K562 (cell line): ENCODE data around the gene H3-3A. TPM values are rescaled to one million over a fixed set of nuclear protein-coding genes. Genes with fewer than 3 reads are reported as not detected.

Source experiments
- ESRRB ChIP-seq: fragments of 250-450 bp; sonication (Bioruptor Pico); IDR thresholded peaks from 2 replicates; pipeline ENCODE4 v1.5.0; 2020; ENCODE audit warnings: mild to moderate bottlenecking, moderate library complexity, borderline replicate concordance
- EWSR1 ChIP-seq: fragments of 450-650 bp; IDR thresholded peaks from 2 replicates; pipeline ENCODE4 v1.6.1; 2018; ENCODE audit warnings: borderline replicate concordance, mild to moderate bottlenecking, low read depth, moderate library complexity; ENCODE audit not compliant: partially characterized antibody
- FIP1L1 ChIP-seq: fragments of 200-400 bp; formaldehyde crosslinking; IDR thresholded peaks from 2 replicates; pipeline ENCODE4 v1.6.1; 2018; ENCODE audit warnings: mild to moderate bottlenecking, low read depth, low read length; ENCODE audit not compliant: poor library complexity, severe bottlenecking
- MITF ChIP-seq: IDR thresholded peaks from 2 replicates; pipeline ENCODE4 v1.6.1; 2014; ENCODE audit warnings: antibody characterized with exemption
- POLR2AphosphoS5 ChIP-seq: IDR thresholded peaks from 2 replicates; pipeline ENCODE4 v1.6.1; 2011; ENCODE audit warnings: mild to moderate bottlenecking, low read depth, low read length, moderate library complexity; ENCODE audit not compliant: control insufficient read depth, insufficient read depth
- SMAD2 ChIP-seq: fragments of 150-350 bp; IDR thresholded peaks from 2 replicates; pipeline ENCODE4 v1.6.1; 2014; ENCODE audit warnings: low read depth, mild to moderate bottlenecking, low read length
- TFAM ChIP-seq: fragments of 250-450 bp; sonication (Bioruptor Pico); conservative IDR thresholded peaks from 2 replicates; pipeline ENCODE4 v1.5.0; 2021; ENCODE audit warnings: mild to moderate bottlenecking, moderate library complexity
- THRA ChIP-seq: fragments of 450-650 bp; IDR thresholded peaks from 2 replicates; pipeline ENCODE4 v1.6.1; 2017; ENCODE audit warnings: mild to moderate bottlenecking, moderate library complexity
- ZNF592 ChIP-seq: fragments of 450-650 bp; IDR thresholded peaks from 2 replicates; pipeline ENCODE4 v1.6.1; 2017; ENCODE audit warnings: antibody characterized with exemption, mild to moderate bottlenecking
- polyA plus RNA-seq, 8 experiments: library from polyadenylated mRNA; depleted of rRNA in 4 of 8; stranded (reverse) in 5 of 8; unstranded in 3 of 8; fragments of >200 nt; fragmentation: Nextera tagmentation in 2 of 8; fragmentation: Illumina TruSeq in 1 of 8; extraction: Ambion mirVana in 2 of 8; extraction: Trizol in 1 of 8; gene quantifications; 2 replicates each; pipeline versions ENCODE4 v1.2.1 to v1.2.3, GENCODE V29; 2011 to 2014; ENCODE audit warnings: inconsistent platforms in 1 of 8, missing spikeins in 1 of 8
- total RNA-seq, 7 experiments: library from RNA; depleted of rRNA in 6 of 7; stranded (reverse); fragments of >200 nt in 6 of 7; fragmentation: Illumina TruSeq in 2 of 7; extraction: Trizol in 2 of 7; gene quantifications; 2 replicates each; pipeline versions ENCODE4 v1.2.1 to v1.2.3, GENCODE V29; 2011 to 2021; ENCODE audit warnings: low replicate concordance in 1 of 7
- TF ChIP-seq, protein P1 (sequence below), 3 experiments: fragments of 200-800 bp in 1 of 3; fragments of 250-450 bp in 1 of 3; fragments of 450-650 bp in 1 of 3; sonication (Bioruptor Pico) in 1 of 3; sonication (Bioruptor generic) in 1 of 3; formaldehyde crosslinking in 1 of 3; IDR thresholded peaks; 2 replicates each; pipeline versions ENCODE4 v1.6.1 to v1.8.0; 2016 to 2022; ENCODE audit warnings: mild to moderate bottlenecking in 2 of 3, missing genetic modification characterization in 2 of 3, missing compliant biosample characterization in 1 of 3, moderate library complexity in 1 of 3
- TF ChIP-seq, protein P2 (sequence below): sonication (generic); formaldehyde crosslinking; IDR thresholded peaks from 2 replicates; pipeline ENCODE4 v1.5.0; 2020; ENCODE audit warnings: missing genetic modification reagents

H3-3A gene
- total and polyA plus RNA-seq, 9 of the 15 experiments (the other 6 are each of a cell fraction or from before 2014, with no cell fraction given): 426 to 1,083 (median 591) TPM

DNA sequence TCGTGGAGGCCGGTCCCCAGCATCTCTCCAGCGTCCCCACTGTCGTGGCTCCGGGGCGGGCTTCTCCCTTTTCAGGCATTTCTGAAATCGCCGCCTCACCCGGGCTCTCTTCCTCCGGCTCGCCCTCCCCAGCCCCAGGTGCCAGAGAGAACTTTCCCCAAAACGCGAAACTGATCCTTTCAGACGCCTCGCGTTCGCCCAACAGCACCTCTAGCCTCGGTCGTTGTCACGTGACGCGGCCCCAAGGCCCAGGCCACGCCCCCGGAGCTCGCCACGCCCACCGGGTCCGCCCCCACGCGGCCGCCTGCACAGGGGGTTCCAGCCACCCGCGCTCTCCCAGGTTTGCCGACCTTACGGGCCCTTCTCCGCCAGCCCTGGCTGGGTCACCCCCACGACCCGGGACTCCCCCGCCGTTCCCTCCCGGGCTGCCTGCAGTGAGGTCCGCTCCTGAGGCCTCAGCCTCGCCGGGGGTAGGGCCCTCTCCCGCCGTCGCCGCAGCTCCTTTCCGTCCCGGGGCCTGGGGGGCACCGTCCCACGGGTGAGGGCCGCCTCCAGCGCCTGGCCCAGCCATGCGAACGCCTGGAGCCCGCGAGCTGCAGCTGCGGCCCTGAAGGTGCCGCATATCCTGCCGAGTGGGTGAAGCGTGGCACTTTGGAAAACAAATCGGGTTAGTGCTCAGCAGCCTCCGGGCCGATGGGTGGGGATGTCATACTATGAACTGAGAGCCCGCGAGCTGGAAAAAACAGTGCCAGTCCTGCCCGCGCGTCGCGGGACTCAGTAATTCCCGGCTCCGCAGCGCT is 21.0 kb downstream of the H3-3A start (continued):
- TF ChIP-seq POLR2AphosphoS5 (no peak), FIP1L1 (peak; percentile 77), ZNF592 (peak; percentile 60), ESRRB (no peak), EWSR1 (no peak), THRA (no peak), TFAM (no peak), SMAD2 (no peak), MITF (peak; percentile 87; the same call in 1 of the 2 replicates)
- TF ChIP-seq, protein P1, sequence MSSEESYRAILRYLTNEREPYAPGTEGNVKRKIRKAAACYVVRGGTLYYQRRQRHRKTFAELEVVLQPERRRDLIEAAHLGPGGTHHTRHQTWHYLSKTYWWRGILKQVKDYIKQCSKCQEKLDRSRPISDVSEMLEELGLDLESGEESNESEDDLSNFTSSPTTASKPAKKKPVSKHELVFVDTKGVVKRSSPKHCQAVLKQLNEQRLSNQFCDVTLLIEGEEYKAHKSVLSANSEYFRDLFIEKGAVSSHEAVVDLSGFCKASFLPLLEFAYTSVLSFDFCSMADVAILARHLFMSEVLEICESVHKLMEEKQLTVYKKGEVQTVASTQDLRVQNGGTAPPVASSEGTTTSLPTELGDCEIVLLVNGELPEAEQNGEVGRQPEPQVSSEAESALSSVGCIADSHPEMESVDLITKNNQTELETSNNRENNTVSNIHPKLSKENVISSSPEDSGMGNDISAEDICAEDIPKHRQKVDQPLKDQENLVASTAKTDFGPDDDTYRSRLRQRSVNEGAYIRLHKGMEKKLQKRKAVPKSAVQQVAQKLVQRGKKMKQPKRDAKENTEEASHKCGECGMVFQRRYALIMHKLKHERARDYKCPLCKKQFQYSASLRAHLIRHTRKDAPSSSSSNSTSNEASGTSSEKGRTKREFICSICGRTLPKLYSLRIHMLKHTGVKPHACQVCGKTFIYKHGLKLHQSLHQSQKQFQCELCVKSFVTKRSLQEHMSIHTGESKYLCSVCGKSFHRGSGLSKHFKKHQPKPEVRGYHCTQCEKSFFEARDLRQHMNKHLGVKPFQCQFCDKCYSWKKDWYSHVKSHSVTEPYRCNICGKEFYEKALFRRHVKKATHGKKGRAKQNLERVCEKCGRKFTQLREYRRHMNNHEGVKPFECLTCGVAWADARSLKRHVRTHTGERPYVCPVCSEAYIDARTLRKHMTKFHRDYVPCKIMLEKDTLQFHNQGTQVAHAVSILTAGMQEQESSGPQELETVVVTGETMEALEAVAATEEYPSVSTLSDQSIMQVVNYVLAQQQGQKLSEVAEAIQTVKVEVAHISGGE (CRISPR knock-in tag; IDR thresholded peaks at IDR 0.05): peak in 1 of 3 experiments; percentile 85; a peak in 2 of 6 replicates
- TF ChIP-seq, protein P2, sequence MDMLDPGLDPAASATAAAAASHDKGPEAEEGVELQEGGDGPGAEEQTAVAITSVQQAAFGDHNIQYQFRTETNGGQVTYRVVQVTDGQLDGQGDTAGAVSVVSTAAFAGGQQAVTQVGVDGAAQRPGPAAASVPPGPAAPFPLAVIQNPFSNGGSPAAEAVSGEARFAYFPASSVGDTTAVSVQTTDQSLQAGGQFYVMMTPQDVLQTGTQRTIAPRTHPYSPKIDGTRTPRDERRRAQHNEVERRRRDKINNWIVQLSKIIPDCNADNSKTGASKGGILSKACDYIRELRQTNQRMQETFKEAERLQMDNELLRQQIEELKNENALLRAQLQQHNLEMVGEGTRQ (CRISPR knock-in tag): peak; percentile 99
